ENCODE results near the gene PACC1.
A peak's percentile ranks its signal among the peaks of the same experiment; 100 is the strongest.

PACC1 gene

GRCh38 chr1:212437179-212437798 is 22.6 kb upstream of the PACC1 start:
- DNase-seq: peak; percentile 48

GRCh38 chr1:212434992-212435391 is 20.3 kb upstream of the PACC1 start:
- DNase-seq: no peak

GRCh38 chr1:212433577-212434462 is 19.1 kb upstream of the PACC1 start:
- DNase-seq: peak; percentile 54

GRCh38 chr1:212432661-212433576 is 18.2 kb upstream of the PACC1 start, which contains the start of gene NENF:
TSS of gene NENF (plus strand) at chr1:212432920. CDS start at chr1:212432944, 24 bp downstream.
- DNase-seq: peak; percentile 93

GRCh38 chr1:212432272-212432660 is 17.6 kb upstream of the PACC1 start:
- DNase-seq: no peak

- DNase-seq: no peak
Observed at GRCh38 chr1:212431644-212432043, 17.0 kb upstream of the PACC1 start.

- no peak for DNase-seq
Observed at GRCh38 chr1:212430955-212431394, 16.3 kb upstream of the PACC1 start.

- no peak for DNase-seq
Observed at GRCh38 chr1:212430416-212430815, 15.7 kb upstream of the PACC1 start.

GRCh38 chr1:212428496-212428895 is 13.8 kb upstream of the PACC1 start:
- DNase-seq: no peak

- no peak for DNase-seq
Observed at GRCh38 chr1:212423879-212424278, 9.2 kb upstream of the PACC1 start.

GRCh38 chr1:212421165-212421564 is 6.5 kb upstream of the PACC1 start:
- DNase-seq: no peak

- no peak for DNase-seq
Observed at GRCh38 chr1:212415107-212415841, 588 bp upstream of the PACC1 start.

GRCh38 chr1:212413902-212414327 is 771 bp downstream of the PACC1 start:
- no peak for DNase-seq

GRCh38 chr1:212412374-212412773 is 2.3 kb downstream of the PACC1 start:
- DNase-seq: no peak

- DNase-seq: no peak
Observed at GRCh38 chr1:212410231-212410820, 4.4 kb downstream of the PACC1 start.

GRCh38 chr1:212402666-212403321 is 11.9 kb downstream of the PACC1 start:
- DNase-seq: no peak

GRCh38 chr1:212401838-212402582 is 12.7 kb downstream of the PACC1 start:
- DNase-seq: no peak

- no peak for DNase-seq
Observed at GRCh38 chr1:212401042-212401441, 13.6 kb downstream of the PACC1 start.

GRCh38 chr1:212397171-212397570 is 17.5 kb downstream of the PACC1 start:
- DNase-seq: no peak

GRCh38 chr1:212396638-212397037 is 18.0 kb downstream of the PACC1 start:
- DNase-seq: no peak
